GM12878 (cell line): ENCODE measurements around the gene MAGI2. TPM values are rescaled to one million over a fixed set of nuclear protein-coding genes. Genes with fewer than 3 reads are reported as not detected.

ENCODE experiments used
- ATAC-seq: fragments of 200-7000 bp; cut with Tn5 transposase; 3 replicates; pipeline ENCODE4 v1.9.1; 2020; ENCODE audit warnings: mild to moderate bottlenecking, moderate library complexity
- BruUV-seq: library from RNA; stranded (reverse); fragments of 400-500 nt; replicated peaks from 2 replicates; lab custom pipeline; 2021; lab: Mats Ljungman, UMichigan
- CTCF ChIA-PET: fragments of 300-600 bp; sonication (Branson Sonifier 250); formaldehyde crosslinking; extraction: SDS; loops from one replicate; lab custom pipeline; 2021; ENCODE audit warnings: inconsistent platforms; lab: Yijun Ruan, JAX
- POLR2A ChIA-PET: fragments of 350-600 bp; formaldehyde crosslinking; extraction: SDS; loops from one replicate; lab custom pipeline; 2021; ENCODE audit warnings: inconsistent platforms; lab: Charles Lee
- RAD21 ChIA-PET: fragments of 300-600 bp; sonication (Branson Sonifier 250); formaldehyde crosslinking; loops from one replicate; lab custom pipeline; 2023; ENCODE audit warnings: antibody characterized with exemption; ENCODE audit not compliant: unreplicated experiment; lab: Charles Lee
- SMC1A ChIA-PET: fragments of 300-600 bp; sonication (Branson Sonifier 250); formaldehyde crosslinking; loops from one replicate; lab custom pipeline; 2023; ENCODE audit not compliant: unreplicated experiment, uncharacterized antibody; lab: Charles Lee
- DNase-seq: peaks from one replicate; pipeline ENCODE4 v3.0.0-alpha.2; 2011; ENCODE audit warnings: low read depth, low spot score
- FAIRE-seq: peaks from 3 replicates; lab custom pipeline; 2011; peaks lifted over from hg19 to GRCh38; lab: Jason Lieb, UNC
- H2AFZ ChIP-seq: 2 replicates; pipeline ENCODE4 v1.6.0; 2011; ENCODE audit warnings: low read depth, low read length, control low read depth; ENCODE audit not compliant: control insufficient read depth
- H3K27ac ChIP-seq: 2 replicates; pipeline ENCODE4 v1.5.1; 2011; ENCODE audit warnings: control low read depth; ENCODE audit not compliant: control insufficient read depth, insufficient read depth
- H3K27me3 ChIP-seq, 2 experiments: replicated peaks in 1 of 2; 2 replicates each; pipeline versions ENCODE4 v1.6.0 to v1.6.1; 2011; ENCODE audit warnings: low read length in 1 of 2; ENCODE audit not compliant: control insufficient read depth in 2 of 2, insufficient read depth in 2 of 2
- H3K36me3 ChIP-seq, 2 experiments: 2 replicates each; pipeline ENCODE4 v1.5.1; 2011; ENCODE audit warnings: low read length in 1 of 2; ENCODE audit not compliant: control insufficient read depth in 2 of 2, insufficient read depth in 2 of 2
- H3K4me1 ChIP-seq: 2 replicates; pipeline ENCODE4 v1.6.1; 2011; ENCODE audit warnings: mild to moderate bottlenecking, low read length, moderate library complexity, mixed read lengths; ENCODE audit not compliant: control insufficient read depth, insufficient read depth
- H3K4me2 ChIP-seq: 2 replicates; pipeline ENCODE4 v1.6.0; 2011; ENCODE audit warnings: control low read depth; ENCODE audit not compliant: control insufficient read depth, insufficient read depth
- H3K4me3 ChIP-seq: fragments of 200-600 bp; sonication (generic); 2 replicates; pipeline ENCODE4 v1.5.1; 2016
- H3K79me2 ChIP-seq: 2 replicates; pipeline ENCODE4 v1.6.0; 2011; ENCODE audit warnings: low read length; ENCODE audit not compliant: control insufficient read depth, insufficient read depth
- H3K9ac ChIP-seq: 2 replicates; pipeline ENCODE4 v1.8.0; 2011; ENCODE audit warnings: low read length, control low read depth, mixed read lengths; ENCODE audit not compliant: control insufficient read depth, insufficient read depth
- H3K9me3 ChIP-seq: replicated peaks from 3 replicates; pipeline ENCODE4 v1.5.1; 2011; ENCODE audit warnings: mild to moderate bottlenecking, low read length; ENCODE audit not compliant: control insufficient read depth, insufficient read depth
- H4K20me1 ChIP-seq: 2 replicates; pipeline ENCODE4 v1.6.0; 2011; ENCODE audit not compliant: control insufficient read depth, insufficient read depth
- CEBPZ ChIP-seq: fragments of 150-350 bp; IDR thresholded peaks from 2 replicates; pipeline ENCODE4 v1.6.1; 2016; ENCODE audit warnings: low read depth, low read length
- IRF5 ChIP-seq: fragments of 450-650 bp; IDR thresholded peaks from 2 replicates; pipeline ENCODE4 v1.6.1; 2017; ENCODE audit warnings: borderline replicate concordance
- JUNB ChIP-seq: IDR thresholded peaks from 2 replicates; pipeline ENCODE4 v1.6.1; 2016; ENCODE audit warnings: antibody characterized with exemption, mild to moderate bottlenecking
- POLR2AphosphoS5 ChIP-seq: IDR thresholded peaks from 2 replicates; pipeline ENCODE4 v1.6.1; 2011; ENCODE audit warnings: mild to moderate bottlenecking, low read length, inconsistent platforms
- RCOR1 ChIP-seq: conservative IDR thresholded peaks from 2 replicates; pipeline ENCODE4 v1.6.1; 2012; ENCODE audit warnings: low read depth, low read length, improper control_type of control experiment
- STAT1 ChIP-seq: fragments of 450-650 bp; conservative IDR thresholded peaks from 2 replicates; pipeline ENCODE4 v1.6.1; 2014; ENCODE audit warnings: antibody characterized with exemption, mild to moderate bottlenecking
- ZNF274 ChIP-seq: IDR thresholded peaks from one replicate; pipeline ENCODE4 v1.8.0; 2011; ENCODE audit not compliant: insufficient read length, insufficient read depth
- WGBS: methylation state at CpG from one replicate; pipeline ENCODE4 v1.1.6; 2016; ENCODE audit warnings: low lambda C conversion rate; ENCODE audit not compliant: insufficient replicate concordance, insufficient coverage; ENCODE audit errors: missing lambda C conversion rate; 5-methylcytosine and 5-hydroxymethylcytosine counted together
- in situ Hi-C: fragments of 300-500 bp; cut with MboI; formaldehyde crosslinking; loops from 9 replicates; pipeline ENCODE4 v1.14.3; 2018; ENCODE audit warnings: mixed read lengths
- intact Hi-C: fragments of 100-400 bp; cut with micrococcal nuclease; formaldehyde crosslinking; loops from one replicate; pipeline ENCODE4 v1.14.2; 2022; ENCODE audit not compliant: unreplicated experiment
- polyA plus RNA-seq, 11 experiments: library from polyadenylated mRNA; depleted of rRNA in 4 of 11; unstranded in 6 of 11; stranded (reverse) in 5 of 11; fragments of >200 nt; fragmentation: Nextera tagmentation in 4 of 11; fragmentation: Illumina TruSeq in 1 of 11; extraction: Ambion mirVana in 4 of 11; extraction: Trizol in 1 of 11; gene quantifications; 1 replicate in 1 of 11; 2 replicates in 10 of 11; pipeline versions ENCODE4 v1.2.1 to v1.2.3, GENCODE V29; 2011 to 2016; ENCODE audit warnings: inconsistent platforms in 2 of 11, missing spikeins in 2 of 11, low read depth in 1 of 11
- total RNA-seq, 4 experiments: library from RNA; depleted of rRNA in 3 of 4; stranded (reverse); fragments of >200 nt in 3 of 4; fragmentation: Illumina TruSeq in 1 of 4; extraction: Trizol in 1 of 4; gene quantifications; 2 replicates each; pipeline versions ENCODE4 v1.2.1 to v1.2.3, GENCODE V29; 2013 to 2021
- TF ChIP-seq, protein P1 (sequence below): IDR thresholded peaks from 2 replicates; pipeline ENCODE4 v1.6.1; 2012; ENCODE audit warnings: low read depth, low read length, improper control_type of control experiment

MAGI2 gene
- total and polyA plus RNA-seq, 10 of the 15 experiments (the other 5 are each of a cell fraction or from before 2014, with no cell fraction given), result 0.01 to 0.31 (median 0.05) TPM; not detected in 2

DNA sequence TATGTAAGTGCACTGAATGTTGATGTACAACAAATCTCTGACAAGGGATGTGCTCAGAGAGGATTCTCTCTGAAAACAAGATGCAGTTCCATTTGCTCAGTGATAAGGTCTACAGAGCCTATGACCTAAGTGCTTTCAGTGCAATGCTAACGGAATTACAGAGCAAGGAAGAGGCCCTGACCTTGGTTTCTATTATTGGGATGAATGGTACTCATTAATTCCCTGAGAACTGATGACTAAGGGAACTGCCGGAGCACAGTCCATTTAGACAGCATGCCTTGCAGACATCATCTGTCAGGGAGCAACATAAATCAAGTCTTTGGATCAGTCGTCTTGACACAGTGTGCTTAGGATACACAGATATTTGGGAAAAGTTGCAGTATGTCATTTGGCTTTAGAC is 1314.1 kb downstream of the MAGI2 start:
- H3K4me3 ChIP-seq, result no peak overlapping the region
- POLR2A ChIA-PET, result no interaction called here
- H4K20me1 ChIP-seq, result no peaks in the 10 kb centered on the region
- no peak for FAIRE-seq
- SMC1A ChIA-PET, result no interaction called here
- no peak for ATAC-seq
- H3K79me2 ChIP-seq, result no peaks in the 10 kb centered on the region
- H3K27ac ChIP-seq, result no peak overlapping the region
- H2AFZ ChIP-seq, result no peak overlapping the region
- intact Hi-C loops (no loop called here), in situ Hi-C loops (no loop called here)
- H3K9me3 ChIP-seq, result no peaks in the 10 kb centered on the region
- no peak for DNase-seq
- BruUV-seq, result no TSS peak
- no peak overlapping the region for H3K4me2 ChIP-seq
- RAD21 ChIA-PET, result no interaction called here
- CTCF ChIA-PET, result no interaction called here
- WGBS, result 33% methylated on average over 3 of the region's 3 CpGs
- no peak for TF ChIP-seq ZNF274
- TF ChIP-seq JUNB, result no peak
- TF ChIP-seq CEBPZ, result no peak
- no peak for TF ChIP-seq STAT1
- no peaks in the 10 kb centered on the region for H3K27me3 ChIP-seq
- H3K9ac ChIP-seq, result no peak overlapping the region
- H3K36me3 ChIP-seq, result no peaks in the 10 kb centered on the region
- H3K4me1 ChIP-seq, result no peaks in the 10 kb centered on the region

- in situ Hi-C loops, result no loop called here
- ChIA-PET CTCF (interaction anchor here (1.1 to 1.7 kb wide), 5 partner anchors 12 to 299 kb away, joined by 3 to 9 read pairs (median 4); no protein-coding TSS in a partner anchor), SMC1A (interaction anchor here (0.6 to 0.7 kb wide), 2 partner anchors 13 to 1138 kb away, joined by 3 read pairs; no protein-coding TSS in a partner anchor)
- BruUV-seq, result no TSS peak
- TF ChIP-seq ZNF274, result no peak
- TF ChIP-seq IRF5, result no peak
- TF ChIP-seq, protein P1, sequence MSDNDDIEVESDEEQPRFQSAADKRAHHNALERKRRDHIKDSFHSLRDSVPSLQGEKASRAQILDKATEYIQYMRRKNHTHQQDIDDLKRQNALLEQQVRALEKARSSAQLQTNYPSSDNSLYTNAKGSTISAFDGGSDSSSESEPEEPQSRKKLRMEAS, result no peak
- no peak for TF ChIP-seq POLR2AphosphoS5
- no peak for TF ChIP-seq RCOR1
- TF ChIP-seq, all 136 proteins: peak for 0
- ChIA-PET RAD21 (no interaction called here), POLR2A (no interaction called here)
- no peak for ATAC-seq
- Histone ChIP-seq H3K4me2 (no peak overlapping the region), H3K4me3 (no peak overlapping the region), H2AFZ (no peak overlapping the region), H4K20me1 (no peaks in the 10 kb centered on the region), H3K4me1 (no peaks in the 10 kb centered on the region), H3K27ac (no peak overlapping the region), H3K36me3 (no peaks in the 10 kb centered on the region), H3K79me2 (no peaks in the 10 kb centered on the region), H3K9me3 (no peaks in the 10 kb centered on the region), H3K27me3 (no peaks in the 10 kb centered on the region; a peak in 1 of 4 replicates), H3K9ac (no peak overlapping the region)
- no peak for FAIRE-seq
- 64% methylated on average over 11 of the region's 11 CpGs for WGBS
- intact Hi-C loops, result no loop called here
- no peak for DNase-seq
These were observed 1318.7 kb downstream of the MAGI2 start for GRCh38 chr7:78134774-78135173.
